Prostate gland (tissue), 2 donors: ENCODE results near the gene POU2F1.

Source experiments
- CTCF ChIP-seq, 4 experiments: fragments of 200-600 bp in 2 of 4; fragments of 450-650 bp in 2 of 4; sonication (generic) in 2 of 4; IDR thresholded peaks; 1 replicate in 3 of 4; 2 replicates in 1 of 4; pipeline ENCODE4 v1.5.1; 2016 to 2019; ENCODE audit warnings: antibody characterized with exemption in 4 of 4, mild to moderate bottlenecking in 2 of 4, moderate library complexity in 2 of 4
- POLR2A ChIP-seq: fragments of 450-650 bp; IDR thresholded peaks from one replicate; pipeline ENCODE4 v1.6.1; 2016; ENCODE audit warnings: antibody characterized with exemption, mild to moderate bottlenecking

- TF ChIP-seq CTCF (IDR thresholded peaks at IDR 0.05) (no peak), POLR2A (no peak)
These were observed 18.6 kb downstream of the POU2F1 start for GRCh38 chr1:167239257-167239656.
